K562 (cell line): ENCODE data around the gene CDH16. TPM values are rescaled to one million over a fixed set of nuclear protein-coding genes. Genes with fewer than 3 reads are reported as not detected.
A peak's percentile ranks its signal among the peaks of the same experiment; 100 is the strongest.

Experiments
- HDAC8 ChIP-seq: fragments of 450-650 bp; IDR thresholded peaks from 2 replicates; pipeline ENCODE4 v1.6.1; 2016; ENCODE audit warnings: mild to moderate bottlenecking, missing genetic modification characterization, moderate library complexity, missing compliant biosample characterization
- PTTG1 ChIP-seq: fragments of 450-650 bp; IDR thresholded peaks from 2 replicates; pipeline ENCODE4 v1.6.1; 2016; ENCODE audit warnings: low read depth, mild to moderate bottlenecking, missing genetic modification characterization, missing compliant biosample characterization
- PYGO2 ChIP-seq: fragments of 450-650 bp; IDR thresholded peaks from 2 replicates; pipeline ENCODE4 v1.6.1; 2016; ENCODE audit warnings: mild to moderate bottlenecking, missing genetic modification characterization, moderate library complexity, missing compliant biosample characterization
- TAL1 ChIP-seq: fragments of 450-650 bp; IDR thresholded peaks from 2 replicates; pipeline ENCODE4 v1.6.1; 2016; ENCODE audit warnings: mild to moderate bottlenecking
- TEAD1 ChIP-seq, 2 experiments: fragments of 450-650 bp in 1 of 2; sonication (generic) in 1 of 2; formaldehyde crosslinking; IDR thresholded peaks; 2 replicates each; pipeline versions ENCODE4 v1.4.0 to v1.8.0; 2020 to 2022; ENCODE audit warnings: mild to moderate bottlenecking in 2 of 2, missing genetic modification reagents in 1 of 2
- ZFX ChIP-seq: sonication (generic); formaldehyde crosslinking; IDR thresholded peaks from 2 replicates; pipeline ENCODE4 v1.8.0; 2022; ENCODE audit warnings: mild to moderate bottlenecking, missing genetic modification reagents, moderate library complexity
- ZNF232 ChIP-seq: sonication (generic); formaldehyde crosslinking; IDR thresholded peaks from 2 replicates; pipeline ENCODE4 v1.8.0; 2022; ENCODE audit warnings: mild to moderate bottlenecking, missing genetic modification reagents
- ZNF75A ChIP-seq: fragments of 450-650 bp; formaldehyde crosslinking; IDR thresholded peaks from 2 replicates; pipeline ENCODE4 v1.4.0; 2020; ENCODE audit warnings: mild to moderate bottlenecking
- ZNF76 ChIP-seq: fragments of 250-450 bp; sonication (Bioruptor Pico); IDR thresholded peaks from 2 replicates; pipeline ENCODE4 v1.4.0; 2020; ENCODE audit warnings: mild to moderate bottlenecking, moderate library complexity, borderline replicate concordance
- polyA plus RNA-seq, 8 experiments: library from polyadenylated mRNA; depleted of rRNA in 4 of 8; stranded (reverse) in 5 of 8; unstranded in 3 of 8; fragments of >200 nt; fragmentation: Nextera tagmentation in 2 of 8; fragmentation: Illumina TruSeq in 1 of 8; extraction: Ambion mirVana in 2 of 8; extraction: Trizol in 1 of 8; gene quantifications; 2 replicates each; pipeline versions ENCODE4 v1.2.1 to v1.2.3, GENCODE V29; 2011 to 2014; ENCODE audit warnings: inconsistent platforms in 1 of 8, missing spikeins in 1 of 8
- total RNA-seq, 7 experiments: library from RNA; depleted of rRNA in 6 of 7; stranded (reverse); fragments of >200 nt in 6 of 7; fragmentation: Illumina TruSeq in 2 of 7; extraction: Trizol in 2 of 7; gene quantifications; 2 replicates each; pipeline versions ENCODE4 v1.2.1 to v1.2.3, GENCODE V29; 2011 to 2021; ENCODE audit warnings: low replicate concordance in 1 of 7
- TF ChIP-seq, protein P1 (sequence below): sonication (generic); formaldehyde crosslinking; IDR thresholded peaks from 2 replicates; pipeline ENCODE4 v1.8.0; 2022; ENCODE audit warnings: mild to moderate bottlenecking, missing genetic modification reagents, borderline replicate concordance
- TF ChIP-seq, protein P2 (sequence below): sonication (generic); formaldehyde crosslinking; IDR thresholded peaks from 2 replicates; pipeline ENCODE4 v1.8.0; 2022; ENCODE audit warnings: mild to moderate bottlenecking, missing genetic modification reagents
- TF ChIP-seq, protein P3 (sequence below): sonication (generic); formaldehyde crosslinking; IDR thresholded peaks from 2 replicates; pipeline ENCODE4 v1.8.1; 2023; ENCODE audit warnings: missing genetic modification reagents, mild to moderate bottlenecking, borderline replicate concordance
- TF ChIP-seq, protein P4 (sequence below): fragments of 250-450 bp; sonication (Bioruptor Pico); IDR thresholded peaks from 2 replicates; pipeline ENCODE4 v1.8.0; 2021; ENCODE audit warnings: moderate library complexity, mild to moderate bottlenecking, inconsistent platforms

The CDH16 gene
- total and polyA plus RNA-seq, 9 of the 15 experiments (the other 6 are each of a cell fraction or from before 2014, with no cell fraction given): not detected

DNA sequence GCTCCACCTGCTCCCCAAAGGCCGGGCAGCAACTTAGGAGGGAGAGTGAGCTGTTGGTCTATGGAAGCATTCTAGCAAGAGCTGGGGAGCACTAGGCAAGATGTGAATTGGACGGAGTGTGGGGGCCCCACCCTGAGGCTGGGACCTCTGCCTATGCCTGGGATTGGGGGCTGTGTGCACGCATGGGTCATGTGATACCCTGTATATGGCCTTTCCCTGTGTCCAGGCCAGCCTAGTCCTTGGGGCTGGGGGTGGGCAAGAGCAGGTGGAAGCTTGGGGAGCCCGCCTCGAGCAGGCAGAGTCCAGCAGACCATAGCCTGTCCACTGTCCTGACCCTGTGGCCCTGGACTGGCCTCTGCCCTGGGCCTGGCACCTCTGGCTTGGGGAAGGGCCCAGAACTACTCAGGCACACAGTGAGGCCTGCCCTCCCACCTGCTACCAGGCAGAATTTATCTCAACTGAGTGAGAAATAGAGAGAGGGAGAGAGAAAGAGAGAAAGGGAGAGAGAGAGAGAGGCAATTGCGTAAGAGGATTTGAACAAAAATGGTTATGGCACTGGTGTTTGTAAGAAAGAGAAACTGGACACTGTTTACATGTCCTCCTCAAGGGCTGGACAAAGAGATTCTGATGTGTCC, 19.3 kb downstream of the CDH16 start (continued):
- TF ChIP-seq, protein P1, sequence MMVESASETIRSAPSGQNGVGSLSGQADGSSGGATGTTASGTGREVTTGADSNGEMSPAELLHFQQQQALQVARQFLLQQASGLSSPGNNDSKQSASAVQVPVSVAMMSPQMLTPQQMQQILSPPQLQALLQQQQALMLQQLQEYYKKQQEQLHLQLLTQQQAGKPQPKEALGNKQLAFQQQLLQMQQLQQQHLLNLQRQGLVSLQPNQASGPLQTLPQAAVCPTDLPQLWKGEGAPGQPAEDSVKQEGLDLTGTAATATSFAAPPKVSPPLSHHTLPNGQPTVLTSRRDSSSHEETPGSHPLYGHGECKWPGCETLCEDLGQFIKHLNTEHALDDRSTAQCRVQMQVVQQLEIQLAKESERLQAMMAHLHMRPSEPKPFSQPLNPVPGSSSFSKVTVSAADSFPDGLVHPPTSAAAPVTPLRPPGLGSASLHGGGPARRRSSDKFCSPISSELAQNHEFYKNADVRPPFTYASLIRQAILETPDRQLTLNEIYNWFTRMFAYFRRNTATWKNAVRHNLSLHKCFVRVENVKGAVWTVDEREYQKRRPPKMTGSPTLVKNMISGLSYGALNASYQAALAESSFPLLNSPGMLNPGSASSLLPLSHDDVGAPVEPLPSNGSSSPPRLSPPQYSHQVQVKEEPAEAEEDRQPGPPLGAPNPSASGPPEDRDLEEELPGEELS (CRISPR knock-in tag): 0 out of 2 replicates have a peak, but pooled peaks have one; percentile 47
- TF ChIP-seq PTTG1 (tag) (peak; percentile 84; the same call in 1 of the 2 replicates), ZNF75A (CRISPR knock-in tag) (0 out of 2 replicates have a peak, but pooled peaks have one; percentile 27), ZFX (CRISPR knock-in tag) (peak; percentile 79), HDAC8 (tag) (peak; percentile 83), TAL1 (peak; percentile 14; the same call in 1 of the 2 replicates), ZNF76 (0 out of 2 replicates have a peak, but pooled peaks have one; percentile 40), TEAD1 (CRISPR knock-in tag; IDR thresholded peaks at IDR 0.05) (peak in 1 of 2 experiments; percentile 69; a peak in 3 of 4 replicates), PYGO2 (tag) (0 out of 2 replicates have a peak, but pooled peaks have one; percentile 6), ZNF232 (CRISPR knock-in tag) (no peak)
- TF ChIP-seq, protein P2, sequence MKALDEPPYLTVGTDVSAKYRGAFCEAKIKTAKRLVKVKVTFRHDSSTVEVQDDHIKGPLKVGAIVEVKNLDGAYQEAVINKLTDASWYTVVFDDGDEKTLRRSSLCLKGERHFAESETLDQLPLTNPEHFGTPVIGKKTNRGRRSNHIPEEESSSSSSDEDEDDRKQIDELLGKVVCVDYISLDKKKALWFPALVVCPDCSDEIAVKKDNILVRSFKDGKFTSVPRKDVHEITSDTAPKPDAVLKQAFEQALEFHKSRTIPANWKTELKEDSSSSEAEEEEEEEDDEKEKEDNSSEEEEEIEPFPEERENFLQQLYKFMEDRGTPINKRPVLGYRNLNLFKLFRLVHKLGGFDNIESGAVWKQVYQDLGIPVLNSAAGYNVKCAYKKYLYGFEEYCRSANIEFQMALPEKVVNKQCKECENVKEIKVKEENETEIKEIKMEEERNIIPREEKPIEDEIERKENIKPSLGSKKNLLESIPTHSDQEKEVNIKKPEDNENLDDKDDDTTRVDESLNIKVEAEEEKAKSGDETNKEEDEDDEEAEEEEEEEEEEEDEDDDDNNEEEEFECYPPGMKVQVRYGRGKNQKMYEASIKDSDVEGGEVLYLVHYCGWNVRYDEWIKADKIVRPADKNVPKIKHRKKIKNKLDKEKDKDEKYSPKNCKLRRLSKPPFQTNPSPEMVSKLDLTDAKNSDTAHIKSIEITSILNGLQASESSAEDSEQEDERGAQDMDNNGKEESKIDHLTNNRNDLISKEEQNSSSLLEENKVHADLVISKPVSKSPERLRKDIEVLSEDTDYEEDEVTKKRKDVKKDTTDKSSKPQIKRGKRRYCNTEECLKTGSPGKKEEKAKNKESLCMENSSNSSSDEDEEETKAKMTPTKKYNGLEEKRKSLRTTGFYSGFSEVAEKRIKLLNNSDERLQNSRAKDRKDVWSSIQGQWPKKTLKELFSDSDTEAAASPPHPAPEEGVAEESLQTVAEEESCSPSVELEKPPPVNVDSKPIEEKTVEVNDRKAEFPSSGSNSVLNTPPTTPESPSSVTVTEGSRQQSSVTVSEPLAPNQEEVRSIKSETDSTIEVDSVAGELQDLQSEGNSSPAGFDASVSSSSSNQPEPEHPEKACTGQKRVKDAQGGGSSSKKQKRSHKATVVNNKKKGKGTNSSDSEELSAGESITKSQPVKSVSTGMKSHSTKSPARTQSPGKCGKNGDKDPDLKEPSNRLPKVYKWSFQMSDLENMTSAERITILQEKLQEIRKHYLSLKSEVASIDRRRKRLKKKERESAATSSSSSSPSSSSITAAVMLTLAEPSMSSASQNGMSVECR: peak; percentile 60; the same call in 1 of the 2 replicates
- TF ChIP-seq, protein P3, sequence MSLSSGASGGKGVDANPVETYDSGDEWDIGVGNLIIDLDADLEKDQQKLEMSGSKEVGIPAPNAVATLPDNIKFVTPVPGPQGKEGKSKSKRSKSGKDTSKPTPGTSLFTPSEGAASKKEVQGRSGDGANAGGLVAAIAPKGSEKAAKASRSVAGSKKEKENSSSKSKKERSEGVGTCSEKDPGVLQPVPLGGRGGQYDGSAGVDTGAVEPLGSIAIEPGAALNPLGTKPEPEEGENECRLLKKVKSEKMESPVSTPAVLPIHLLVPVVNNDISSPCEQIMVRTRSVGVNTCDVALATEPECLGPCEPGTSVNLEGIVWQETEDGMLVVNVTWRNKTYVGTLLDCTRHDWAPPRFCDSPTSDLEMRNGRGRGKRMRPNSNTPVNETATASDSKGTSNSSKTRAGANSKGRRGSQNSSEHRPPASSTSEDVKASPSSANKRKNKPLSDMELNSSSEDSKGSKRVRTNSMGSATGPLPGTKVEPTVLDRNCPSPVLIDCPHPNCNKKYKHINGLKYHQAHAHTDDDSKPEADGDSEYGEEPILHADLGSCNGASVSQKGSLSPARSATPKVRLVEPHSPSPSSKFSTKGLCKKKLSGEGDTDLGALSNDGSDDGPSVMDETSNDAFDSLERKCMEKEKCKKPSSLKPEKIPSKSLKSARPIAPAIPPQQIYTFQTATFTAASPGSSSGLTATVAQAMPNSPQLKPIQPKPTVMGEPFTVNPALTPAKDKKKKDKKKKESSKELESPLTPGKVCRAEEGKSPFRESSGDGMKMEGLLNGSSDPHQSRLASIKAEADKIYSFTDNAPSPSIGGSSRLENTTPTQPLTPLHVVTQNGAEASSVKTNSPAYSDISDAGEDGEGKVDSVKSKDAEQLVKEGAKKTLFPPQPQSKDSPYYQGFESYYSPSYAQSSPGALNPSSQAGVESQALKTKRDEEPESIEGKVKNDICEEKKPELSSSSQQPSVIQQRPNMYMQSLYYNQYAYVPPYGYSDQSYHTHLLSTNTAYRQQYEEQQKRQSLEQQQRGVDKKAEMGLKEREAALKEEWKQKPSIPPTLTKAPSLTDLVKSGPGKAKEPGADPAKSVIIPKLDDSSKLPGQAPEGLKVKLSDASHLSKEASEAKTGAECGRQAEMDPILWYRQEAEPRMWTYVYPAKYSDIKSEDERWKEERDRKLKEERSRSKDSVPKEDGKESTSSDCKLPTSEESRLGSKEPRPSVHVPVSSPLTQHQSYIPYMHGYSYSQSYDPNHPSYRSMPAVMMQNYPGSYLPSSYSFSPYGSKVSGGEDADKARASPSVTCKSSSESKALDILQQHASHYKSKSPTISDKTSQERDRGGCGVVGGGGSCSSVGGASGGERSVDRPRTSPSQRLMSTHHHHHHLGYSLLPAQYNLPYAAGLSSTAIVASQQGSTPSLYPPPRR: no peak; the same call in 1 of the 2 replicates
- TF ChIP-seq, protein P4, sequence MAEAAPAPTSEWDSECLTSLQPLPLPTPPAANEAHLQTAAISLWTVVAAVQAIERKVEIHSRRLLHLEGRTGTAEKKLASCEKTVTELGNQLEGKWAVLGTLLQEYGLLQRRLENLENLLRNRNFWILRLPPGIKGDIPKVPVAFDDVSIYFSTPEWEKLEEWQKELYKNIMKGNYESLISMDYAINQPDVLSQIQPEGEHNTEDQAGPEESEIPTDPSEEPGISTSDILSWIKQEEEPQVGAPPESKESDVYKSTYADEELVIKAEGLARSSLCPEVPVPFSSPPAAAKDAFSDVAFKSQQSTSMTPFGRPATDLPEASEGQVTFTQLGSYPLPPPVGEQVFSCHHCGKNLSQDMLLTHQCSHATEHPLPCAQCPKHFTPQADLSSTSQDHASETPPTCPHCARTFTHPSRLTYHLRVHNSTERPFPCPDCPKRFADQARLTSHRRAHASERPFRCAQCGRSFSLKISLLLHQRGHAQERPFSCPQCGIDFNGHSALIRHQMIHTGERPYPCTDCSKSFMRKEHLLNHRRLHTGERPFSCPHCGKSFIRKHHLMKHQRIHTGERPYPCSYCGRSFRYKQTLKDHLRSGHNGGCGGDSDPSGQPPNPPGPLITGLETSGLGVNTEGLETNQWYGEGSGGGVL (CRISPR knock-in tag): no peak
